Peyer's patch (tissue), 4 donors: ENCODE measurements around the gene IWS1.

Experiments used
- POLR2A ChIP-seq, 2 donors: fragments of 450-650 bp; IDR thresholded peaks; one replicate each; pipeline ENCODE4 v1.5.1; 2017; ENCODE audit warnings: antibody characterized with exemption in 2 of 2, mild to moderate bottlenecking in 2 of 2, moderate library complexity in 2 of 2
- TF ChIP-seq, protein P1 (sequence below), 6 experiments: fragments of 450-650 bp in 4 of 6; fragments of 200-600 bp in 2 of 6; sonication (generic) in 1 of 6; IDR thresholded peaks; one replicate each; pipeline ENCODE4 v1.5.1; 2017 to 2019; ENCODE audit warnings: antibody characterized with exemption in 6 of 6, mild to moderate bottlenecking in 3 of 6, moderate library complexity in 1 of 6

DNA sequence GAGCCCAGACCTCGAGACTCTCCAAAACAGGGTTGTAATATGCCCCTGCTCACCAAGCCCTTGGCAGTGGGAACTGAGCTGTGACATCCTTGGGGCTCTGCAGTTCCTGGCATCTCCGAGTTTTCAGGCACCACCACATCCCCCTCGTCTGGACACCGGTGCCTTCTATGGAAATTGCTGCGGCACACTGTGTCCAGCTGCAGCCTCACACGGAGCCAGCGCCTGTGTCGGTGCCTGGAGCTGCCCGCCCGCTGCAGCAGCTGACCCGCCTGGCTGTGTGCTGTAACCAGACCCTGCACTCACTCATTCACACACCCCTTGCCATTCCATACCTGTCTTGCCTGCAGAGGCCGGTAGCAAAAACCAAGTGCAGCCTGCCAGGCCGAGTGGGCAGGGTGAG lies 11.8 kb downstream of the IWS1 start:
- TF ChIP-seq, protein P1, sequence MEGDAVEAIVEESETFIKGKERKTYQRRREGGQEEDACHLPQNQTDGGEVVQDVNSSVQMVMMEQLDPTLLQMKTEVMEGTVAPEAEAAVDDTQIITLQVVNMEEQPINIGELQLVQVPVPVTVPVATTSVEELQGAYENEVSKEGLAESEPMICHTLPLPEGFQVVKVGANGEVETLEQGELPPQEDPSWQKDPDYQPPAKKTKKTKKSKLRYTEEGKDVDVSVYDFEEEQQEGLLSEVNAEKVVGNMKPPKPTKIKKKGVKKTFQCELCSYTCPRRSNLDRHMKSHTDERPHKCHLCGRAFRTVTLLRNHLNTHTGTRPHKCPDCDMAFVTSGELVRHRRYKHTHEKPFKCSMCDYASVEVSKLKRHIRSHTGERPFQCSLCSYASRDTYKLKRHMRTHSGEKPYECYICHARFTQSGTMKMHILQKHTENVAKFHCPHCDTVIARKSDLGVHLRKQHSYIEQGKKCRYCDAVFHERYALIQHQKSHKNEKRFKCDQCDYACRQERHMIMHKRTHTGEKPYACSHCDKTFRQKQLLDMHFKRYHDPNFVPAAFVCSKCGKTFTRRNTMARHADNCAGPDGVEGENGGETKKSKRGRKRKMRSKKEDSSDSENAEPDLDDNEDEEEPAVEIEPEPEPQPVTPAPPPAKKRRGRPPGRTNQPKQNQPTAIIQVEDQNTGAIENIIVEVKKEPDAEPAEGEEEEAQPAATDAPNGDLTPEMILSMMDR (IDR thresholded peaks at IDR 0.05) = no peak
- no peak for TF ChIP-seq POLR2A (IDR thresholded peaks at IDR 0.05)
